Right renal cortex interstitium (tissue), 3 donors: ENCODE results near the gene AGBL5. TPM values are rescaled to one million over a fixed set of nuclear protein-coding genes. Genes with fewer than 3 reads are reported as not detected.
"Not testable (repeated sequence)": the region's sequence is repeated elsewhere in the genome, so short reads cannot be mapped to it uniquely, and the experiment has no call there.

Experiments used
- DNase-seq, 3 donors: peaks; one replicate each; pipeline ENCODE4 v3.0.0-alpha.2; 2013; ENCODE audit warnings: low read depth in 3 of 3, low spot score in 2 of 3
- polyA plus RNA-seq, 3 donors: library from polyadenylated mRNA; unstranded; fragments of 120-200 nt; gene quantifications; one replicate each; pipeline ENCODE4 v1.2.1, GENCODE V29; 2013; ENCODE audit not compliant: insufficient read length in 3 of 3

The AGBL5 gene
- polyA plus RNA-seq, 3 donors: 60.9 to 64.2 (median 61.0) TPM

DNA sequence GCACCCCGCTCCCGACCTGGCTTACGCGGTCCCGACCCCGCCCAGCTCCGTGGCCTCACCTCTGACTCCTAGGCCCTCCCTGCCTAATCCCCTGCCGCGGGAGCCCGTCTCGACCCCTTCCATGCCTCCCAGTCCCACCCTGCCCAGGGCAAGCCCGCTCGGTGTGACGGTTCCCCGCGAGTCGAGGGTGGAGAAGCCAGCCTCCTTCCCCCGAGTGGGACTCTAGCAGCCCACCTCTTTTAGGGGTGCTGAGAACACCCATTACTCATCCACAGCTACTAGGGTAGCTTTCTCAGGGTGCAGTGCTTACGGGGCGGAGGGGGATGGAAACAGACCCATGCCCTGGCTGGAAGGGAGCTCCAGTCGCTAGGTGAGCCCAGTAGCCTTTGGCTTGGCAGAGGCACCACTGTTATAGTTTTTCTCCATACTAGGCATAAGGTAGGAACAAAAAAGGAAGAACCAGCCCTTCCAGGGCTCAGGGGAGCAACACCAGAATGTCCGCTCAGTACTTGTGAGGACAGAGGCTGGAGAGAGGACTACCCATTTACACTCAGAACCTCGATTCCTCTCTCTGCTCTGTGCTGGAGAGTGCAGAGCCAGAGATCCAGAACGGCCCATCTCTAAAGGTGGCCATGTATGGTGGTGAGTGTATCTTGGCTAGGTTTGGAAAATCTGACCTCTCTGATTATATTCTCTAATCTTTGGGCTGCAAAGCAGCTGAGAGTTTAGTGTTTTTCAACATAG, 606 bp downstream of the AGBL5 start:
- no peak for DNase-seq

- no peak for DNase-seq
These were observed 1.9 kb downstream of the AGBL5 start for GRCh38 chr2:27053321-27053720.

DNA sequence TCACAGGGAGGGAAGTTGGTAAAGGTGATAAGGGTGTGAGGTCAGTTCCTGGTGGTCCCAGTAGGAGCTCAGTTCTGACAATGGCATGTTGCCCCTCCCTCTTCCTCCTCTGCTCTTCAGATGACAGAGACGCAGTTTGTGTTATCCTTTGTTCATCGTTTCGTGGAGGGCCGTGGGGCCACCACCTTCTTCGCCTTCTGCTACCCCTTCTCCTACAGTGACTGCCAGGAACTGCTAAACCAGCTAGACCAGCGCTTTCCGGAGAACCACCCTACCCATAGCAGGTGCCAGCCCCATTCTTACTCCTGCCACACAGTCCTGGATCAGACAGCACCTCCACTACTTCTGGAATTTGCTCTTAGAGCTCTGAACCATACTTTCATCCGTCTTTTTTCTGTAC, 2.3 kb downstream of the AGBL5 start:
- DNase-seq: no peak

DNA sequence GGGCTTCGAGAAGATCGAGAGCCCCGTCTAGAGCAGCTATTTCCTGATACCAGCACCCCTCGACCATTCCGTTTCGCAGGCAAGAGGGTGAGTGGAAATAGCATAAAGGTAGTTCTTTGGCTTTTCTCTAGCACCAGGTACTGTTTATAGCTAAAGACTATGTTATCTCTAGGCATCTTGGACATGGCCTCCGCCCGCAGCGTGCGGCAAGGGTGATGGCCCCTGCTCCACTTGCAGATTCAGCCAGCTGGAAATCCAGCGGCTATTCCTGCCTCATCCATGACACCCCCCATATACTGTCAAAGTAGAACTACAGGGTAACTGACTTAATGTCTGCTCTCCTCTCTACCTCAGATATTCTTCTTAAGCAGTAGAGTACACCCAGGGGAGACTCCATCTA, 3.3 kb downstream of the AGBL5 start:
- DNase-seq: no peak

- no peak for DNase-seq
These were observed 5.7 kb downstream of the AGBL5 start for GRCh38 chr2:27057184-27057583.

DNA sequence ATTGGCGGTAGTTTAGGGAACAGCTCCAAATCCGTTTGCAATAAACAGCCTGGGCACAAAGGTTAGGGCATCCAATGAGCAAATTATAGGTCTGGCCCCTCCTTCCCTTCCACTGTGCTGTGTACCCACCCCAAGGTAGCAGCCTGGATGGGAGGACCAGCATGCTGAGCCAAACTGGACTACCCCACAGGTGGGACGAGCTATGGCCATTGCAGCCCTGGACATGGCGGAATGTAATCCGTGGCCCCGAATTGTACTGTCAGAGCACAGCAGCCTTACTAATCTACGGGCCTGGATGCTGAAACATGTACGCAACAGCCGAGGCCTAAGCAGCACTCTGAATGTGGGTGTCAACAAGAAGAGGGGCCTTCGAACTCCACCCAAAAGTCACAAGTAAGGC, 6.7 kb downstream of the AGBL5 start:
- DNase-seq: no peak

GRCh38 chr2:27059141-27059820, 7.8 kb downstream of the AGBL5 start:
- DNase-seq: no peak

- DNase-seq: no peak
These were observed 8.9 kb downstream of the AGBL5 start for GRCh38 chr2:27060323-27060722.

DNA sequence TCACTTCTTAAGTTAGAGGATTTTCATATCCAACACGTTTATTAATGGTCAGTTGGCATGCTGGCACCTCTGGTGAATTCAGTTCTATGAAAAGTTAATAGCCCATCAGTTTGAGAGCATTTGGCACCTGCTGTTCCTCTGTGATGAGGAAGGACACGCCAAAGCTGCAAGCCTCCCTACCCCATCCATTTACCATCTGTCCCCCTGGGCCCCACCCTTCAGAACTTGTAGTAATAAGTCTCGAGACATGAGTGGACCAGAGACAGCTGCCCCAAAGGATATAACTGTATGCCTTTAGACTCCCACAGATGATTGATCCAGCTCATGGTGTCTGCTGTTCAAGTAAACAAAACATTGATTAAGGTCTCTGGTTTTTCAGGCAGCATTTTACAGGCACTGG, 13.7 kb downstream of the AGBL5 start:
- DNase-seq: no peak

GRCh38 chr2:27067385-27067784, 15.9 kb downstream of the AGBL5 start:
- no peak for DNase-seq

DNA sequence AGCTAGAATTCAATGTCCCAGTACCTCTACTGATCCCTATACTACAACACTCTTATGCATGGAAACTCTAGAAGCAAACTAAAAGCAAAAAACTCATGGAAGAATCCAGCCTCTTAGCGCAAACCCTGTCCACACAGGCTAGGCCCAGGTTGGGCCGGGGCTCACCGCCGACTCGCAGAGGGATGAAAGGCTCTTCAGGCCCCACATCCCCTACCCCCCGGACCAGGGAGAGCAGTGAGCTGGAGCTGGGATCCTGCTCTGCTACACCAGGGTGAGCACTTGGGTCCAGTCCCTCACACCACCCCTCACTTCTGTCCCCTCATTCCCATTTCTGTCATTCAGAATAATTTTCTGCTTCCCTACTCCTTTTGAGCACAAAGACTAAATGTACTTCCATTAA, 18.0 kb downstream of the AGBL5 start:
- DNase-seq: no peak

GRCh38 chr2:27069961-27070618, 18.6 kb downstream of the AGBL5 start:
- no peak for DNase-seq

DNA sequence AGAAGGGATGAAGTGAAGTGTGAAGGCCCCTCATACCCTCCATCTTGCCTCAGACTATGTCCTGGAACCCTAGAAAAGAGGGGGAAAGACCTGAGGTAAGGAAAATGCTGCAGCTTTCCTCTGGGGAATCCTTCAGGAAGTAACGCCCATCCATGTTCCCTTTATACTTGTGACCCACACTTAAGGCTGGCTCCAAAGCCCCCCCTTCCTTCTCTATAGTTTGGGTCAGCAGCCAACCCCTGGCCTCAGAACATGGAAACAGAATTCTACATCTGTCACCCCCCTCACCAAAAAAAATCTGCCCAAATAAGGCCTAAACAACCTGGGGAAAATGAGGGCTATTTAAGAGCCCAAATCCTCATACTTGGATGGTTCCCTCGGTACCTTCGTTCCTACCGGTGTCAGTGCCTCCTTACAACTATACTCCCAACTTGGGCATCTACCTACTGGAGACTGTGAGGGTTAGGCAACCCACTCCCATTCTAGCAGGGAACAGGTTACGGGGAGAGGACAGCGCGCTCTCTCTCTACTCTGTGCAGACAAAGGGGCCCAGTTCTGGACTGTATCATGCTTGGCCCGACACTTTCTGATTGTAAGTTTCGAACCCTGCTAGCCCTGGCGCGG, 19.3 kb downstream of the AGBL5 start:
- no peak for DNase-seq

DNA sequence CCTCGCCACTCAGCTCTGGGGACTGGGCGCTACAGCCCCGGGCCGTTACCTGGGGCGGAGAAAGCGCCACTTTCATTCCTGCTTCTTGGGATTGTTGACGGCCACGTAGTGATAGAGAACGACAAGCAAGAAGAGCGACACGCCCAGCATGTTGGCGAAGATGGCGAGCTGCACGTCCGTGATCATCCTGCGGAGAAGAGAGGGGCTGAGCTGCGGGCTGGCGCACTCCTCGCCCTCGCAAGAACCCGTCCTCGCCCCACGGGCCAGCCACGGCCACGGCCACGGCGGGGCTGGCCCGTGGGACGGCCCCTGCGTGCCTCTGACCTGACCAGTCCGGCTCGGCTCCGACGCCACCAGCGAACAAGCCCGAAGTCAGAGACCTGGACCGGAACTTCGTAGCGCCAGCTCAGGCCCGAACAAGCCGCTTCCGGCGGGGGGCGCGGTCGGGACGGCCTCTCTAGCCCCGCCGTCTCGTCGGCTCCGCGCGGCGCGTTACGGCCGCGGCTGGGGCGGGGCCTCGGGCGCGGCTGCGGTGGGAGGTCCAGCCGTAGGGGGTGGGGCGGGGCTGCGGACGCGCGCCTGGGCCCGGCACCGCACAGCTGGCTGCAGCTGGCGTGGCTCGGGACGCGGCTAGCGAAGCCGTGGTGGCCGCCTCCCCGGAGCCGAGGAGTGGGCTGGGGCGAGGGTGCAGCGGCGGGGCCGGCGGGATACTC, 20.0 kb downstream of the AGBL5 start, which contains the start of gene OST4:
TSS of gene OST4 (minus strand) at position 378 of the 713 bp plus-strand sequence.
- peak in 2 of 3 donors; percentile 80 to 87 for DNase-seq

GRCh38 chr2:27071990-27072830, 20.7 kb downstream of the AGBL5 start:
- peak in 1 of 3 donors; percentile 78 for DNase-seq

GRCh38 chr2:27072920-27073319, 21.5 kb downstream of the AGBL5 start:
- no peak for DNase-seq

DNA sequence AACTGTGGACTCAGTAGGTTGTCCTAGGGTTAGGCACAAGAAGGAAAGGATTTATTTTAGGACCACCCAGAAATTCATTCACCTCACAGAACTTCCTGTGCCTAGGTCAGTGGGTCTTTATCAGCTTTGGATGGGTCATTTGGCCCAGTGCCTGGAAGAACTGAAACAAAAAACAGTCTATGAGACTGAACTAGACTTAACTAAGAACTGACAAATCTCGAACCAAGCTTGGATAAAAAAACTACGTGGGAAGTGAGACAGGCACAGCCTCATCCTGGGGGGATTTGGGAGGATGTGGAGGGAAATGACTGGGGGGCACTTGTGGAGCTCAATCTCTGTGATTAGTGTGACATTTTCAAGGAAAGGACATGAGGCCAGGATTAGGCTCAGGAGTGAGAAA, 22.3 kb downstream of the AGBL5 start:
- DNase-seq: no peak

DNA sequence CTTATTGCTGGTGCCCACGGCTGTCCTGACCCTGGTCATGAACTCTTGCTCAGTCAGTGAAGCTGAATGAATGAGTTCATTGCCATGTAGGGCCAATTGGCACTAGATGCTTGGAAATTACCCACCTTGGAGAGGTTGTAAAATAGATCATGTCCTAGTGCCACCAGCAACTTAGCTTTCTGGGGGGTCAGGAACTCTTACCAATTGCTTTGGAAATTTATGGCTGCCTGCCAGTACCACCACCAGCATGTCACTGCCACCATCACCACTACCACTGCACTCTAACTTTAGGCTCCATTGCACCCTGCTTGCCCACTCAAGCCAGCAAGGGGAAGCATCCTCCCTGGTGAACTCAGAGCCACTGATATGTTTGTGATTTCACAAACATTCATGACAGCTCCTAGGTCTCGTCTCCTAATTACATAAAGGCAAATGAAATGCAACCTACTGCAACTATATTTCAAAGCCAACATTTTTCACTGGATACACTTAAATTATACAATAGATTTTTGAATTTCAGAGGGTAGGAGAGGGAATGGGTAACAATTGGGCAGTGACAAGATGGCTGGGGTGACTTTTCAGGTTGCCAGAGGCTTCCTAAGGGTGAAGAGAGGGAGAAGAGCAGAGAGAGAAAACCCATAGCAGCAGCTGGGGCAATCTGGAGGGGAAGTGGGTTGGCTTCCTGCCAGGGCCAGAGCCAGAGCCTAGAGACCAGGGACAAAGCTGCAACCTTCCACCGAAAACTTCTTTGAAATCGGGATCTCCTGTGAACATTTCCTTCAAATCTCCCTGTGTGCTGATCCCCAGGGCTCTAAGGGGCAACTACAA, 23.5 kb downstream of the AGBL5 start:
- no peak for DNase-seq

DNA sequence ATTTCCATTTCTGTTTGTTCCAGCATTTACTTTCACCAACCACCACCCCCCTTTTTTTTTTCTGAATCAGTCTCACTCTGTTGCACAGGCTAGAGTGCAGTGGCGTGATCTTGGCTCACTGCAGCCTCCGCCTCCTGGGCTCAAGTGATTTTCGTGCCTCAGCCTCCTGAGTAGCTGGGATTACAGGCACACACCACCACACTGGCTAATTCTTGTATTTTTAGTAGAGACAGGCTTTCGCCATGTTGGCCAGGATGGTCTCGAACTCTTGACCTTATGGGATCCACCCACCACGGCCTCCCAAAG, 24.1 kb downstream of the AGBL5 start:
- not testable (repeated sequence) for DNase-seq
